Sigmoid colon (tissue), 7 donors: ENCODE data around the gene YTHDF1. TPM values are rescaled to one million over a fixed set of nuclear protein-coding genes. Genes with fewer than 3 reads are reported as not detected.
A peak's percentile ranks its signal among the peaks of the same experiment; 100 is the strongest.

ENCODE experiments used
- DNase-seq: peaks from one replicate; pipeline ENCODE4 v3.0.0-alpha.2; 2019
- H3K27ac ChIP-seq, 4 donors: fragments of 200-600 bp; sonication (generic); one replicate each; pipeline ENCODE4 v1.5.1; 2016 to 2019; ENCODE audit warnings: mild to moderate bottlenecking in 1 of 4
- H3K27me3 ChIP-seq, 3 donors: fragments of 200-600 bp; sonication (generic); one replicate each; pipeline ENCODE4 v1.5.1; 2019; ENCODE audit warnings: mild to moderate bottlenecking in 1 of 3
- H3K36me3 ChIP-seq, 4 donors: fragments of 200-600 bp; sonication (generic); one replicate each; pipeline ENCODE4 v1.5.1; 2016 to 2019
- H3K4me1 ChIP-seq, 4 donors: fragments of 200-600 bp; sonication (generic); one replicate each; pipeline ENCODE4 v1.5.1; 2017 to 2019
- H3K4me3 ChIP-seq, 4 donors: fragments of 200-600 bp; sonication (generic); one replicate each; pipeline ENCODE4 v1.5.1; 2017 to 2019; ENCODE audit warnings: mild to moderate bottlenecking in 2 of 4, moderate library complexity in 1 of 4
- H3K9me3 ChIP-seq, 4 donors: fragments of 200-600 bp in 3 of 4; sonication (generic) in 3 of 4; one replicate each; pipeline versions ENCODE4 v1.5.1 to v1.6.1; 2013 to 2019
- EP300 ChIP-seq, 4 donors: sonication (generic); formaldehyde crosslinking; IDR thresholded peaks; one replicate each; pipeline ENCODE4 v1.6.1; 2017; ENCODE audit warnings: antibody characterized with exemption in 4 of 4
- POLR2A ChIP-seq, 2 donors: fragments of 450-650 bp; IDR thresholded peaks; one replicate each; pipeline ENCODE4 v1.6.1; 2016; ENCODE audit warnings: antibody characterized with exemption in 2 of 2, mild to moderate bottlenecking in 2 of 2, moderate library complexity in 2 of 2
- POLR2AphosphoS5 ChIP-seq, 4 donors: sonication (generic); formaldehyde crosslinking; IDR thresholded peaks; one replicate each; pipeline ENCODE4 v1.6.1; 2017; ENCODE audit warnings: antibody characterized with exemption in 4 of 4
- WGBS, 2 donors: extraction: QIAGEN DNeasy Blood & Tissue Kit; methylation state at CpG; one replicate each; pipeline ENCODE4 v1.1.7; 2013; 5-methylcytosine and 5-hydroxymethylcytosine counted together
- intact Hi-C: fragments of 100-400 bp; cut with DNase I; formaldehyde crosslinking; loops from one replicate; pipeline ENCODE4 v1.15.1; 2023
- polyA plus RNA-seq, 3 donors: library from polyadenylated mRNA; stranded (reverse); fragments of 200-250 nt; gene quantifications; one replicate each; pipeline ENCODE4 v1.2.3, GENCODE V29; 2013
- total RNA-seq, 4 donors: library from RNA; depleted of rRNA; stranded (reverse); fragments of >200 nt; gene quantifications; one replicate each; pipeline ENCODE4 v1.1.0, GENCODE V29; 2016
- TF ChIP-seq, protein P1 (sequence below), 4 experiments: fragments of 450-650 bp in 3 of 4; fragments of 200-600 bp in 1 of 4; IDR thresholded peaks; one replicate each; pipeline ENCODE4 v1.5.1; 2016 to 2019; ENCODE audit warnings: antibody characterized with exemption in 4 of 4, mild to moderate bottlenecking in 3 of 4, moderate library complexity in 2 of 4
- donor health status: healthy with polysubstance abuse.
- donor health status: Bipolar disorder and iron deficiency.
- donor health status: healthy.

The YTHDF1 gene
- total and polyA plus RNA-seq, 7 donors, result 15.3 to 25.0 (median 22.4) TPM

DNA sequence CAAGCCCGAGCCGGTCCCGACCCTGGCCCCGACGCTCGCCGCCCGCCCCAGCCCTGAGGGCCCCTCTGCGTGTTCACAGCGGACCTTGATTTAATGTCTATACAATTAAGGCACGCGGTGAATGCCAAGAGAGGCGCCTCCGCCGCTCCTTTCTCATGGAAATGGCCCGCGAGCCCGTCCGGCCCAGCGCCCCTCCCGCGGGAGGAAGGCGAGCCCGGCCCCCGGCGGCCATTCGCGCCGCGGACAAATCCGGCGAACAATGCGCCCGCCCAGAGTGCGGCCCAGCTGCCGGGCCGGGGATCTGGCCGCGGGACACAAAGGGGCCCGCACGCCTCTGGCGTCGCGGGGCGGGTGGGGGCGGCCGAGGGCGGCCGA lies 37.5 kb downstream of the YTHDF1 start:
- intact Hi-C loops, result no loop called here
- peaks cover 0 to 50% (median 35%) of the 10 kb centered on the region in 4 donors for H3K4me1 ChIP-seq
- H3K36me3 ChIP-seq, result no peaks in the 10 kb centered on the region
- H3K9me3 ChIP-seq, result no peaks in the 10 kb centered on the region
- 2 to 4% methylated on average over 49 of the region's 49 CpGs for WGBS, 2 donors
- no peak for TF ChIP-seq POLR2A (IDR thresholded peaks at IDR 0.05)
- TF ChIP-seq POLR2AphosphoS5 (IDR thresholded peaks at IDR 0.05), result no peak
- no peak for TF ChIP-seq EP300 (IDR thresholded peaks at IDR 0.05)
- TF ChIP-seq, protein P1, sequence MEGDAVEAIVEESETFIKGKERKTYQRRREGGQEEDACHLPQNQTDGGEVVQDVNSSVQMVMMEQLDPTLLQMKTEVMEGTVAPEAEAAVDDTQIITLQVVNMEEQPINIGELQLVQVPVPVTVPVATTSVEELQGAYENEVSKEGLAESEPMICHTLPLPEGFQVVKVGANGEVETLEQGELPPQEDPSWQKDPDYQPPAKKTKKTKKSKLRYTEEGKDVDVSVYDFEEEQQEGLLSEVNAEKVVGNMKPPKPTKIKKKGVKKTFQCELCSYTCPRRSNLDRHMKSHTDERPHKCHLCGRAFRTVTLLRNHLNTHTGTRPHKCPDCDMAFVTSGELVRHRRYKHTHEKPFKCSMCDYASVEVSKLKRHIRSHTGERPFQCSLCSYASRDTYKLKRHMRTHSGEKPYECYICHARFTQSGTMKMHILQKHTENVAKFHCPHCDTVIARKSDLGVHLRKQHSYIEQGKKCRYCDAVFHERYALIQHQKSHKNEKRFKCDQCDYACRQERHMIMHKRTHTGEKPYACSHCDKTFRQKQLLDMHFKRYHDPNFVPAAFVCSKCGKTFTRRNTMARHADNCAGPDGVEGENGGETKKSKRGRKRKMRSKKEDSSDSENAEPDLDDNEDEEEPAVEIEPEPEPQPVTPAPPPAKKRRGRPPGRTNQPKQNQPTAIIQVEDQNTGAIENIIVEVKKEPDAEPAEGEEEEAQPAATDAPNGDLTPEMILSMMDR (IDR thresholded peaks at IDR 0.05), result no peak
- H3K27me3 ChIP-seq, result peaks cover 63 to 97% (median 87%) of the 10 kb centered on the region in 3 donors
- H3K27ac ChIP-seq, result no peak overlapping the region
- DNase-seq, result no peak
- peak overlapping the region in 2 of 4 donors; percentile 5 to 13 for H3K4me3 ChIP-seq

- Histone ChIP-seq H3K36me3 (no peaks in the 10 kb centered on the region), H3K9me3 (no peaks in the 10 kb centered on the region), H3K4me1 (peaks cover 0 to 50% (median 35%) of the 10 kb centered on the region in 4 donors), H3K4me3 (peak overlapping the region in 2 of 4 donors; percentile 13 to 23), H3K27me3 (peaks cover 68 to 99% (median 92%) of the 10 kb centered on the region in 3 donors), H3K27ac (no peak overlapping the region)
- TF ChIP-seq EP300 (IDR thresholded peaks at IDR 0.05) (no peak), POLR2A (IDR thresholded peaks at IDR 0.05) (no peak), POLR2AphosphoS5 (IDR thresholded peaks at IDR 0.05) (no peak)
- TF ChIP-seq, protein P1 (IDR thresholded peaks at IDR 0.05), result no peak
- WGBS, 2 donors, result 2 to 7% methylated on average over 90 of the region's 90 CpGs
- no peak for DNase-seq
- intact Hi-C loops, result no loop called here
Measured at GRCh38 chr20:63177785-63178445, 38.0 kb downstream of the YTHDF1 start.

DNA sequence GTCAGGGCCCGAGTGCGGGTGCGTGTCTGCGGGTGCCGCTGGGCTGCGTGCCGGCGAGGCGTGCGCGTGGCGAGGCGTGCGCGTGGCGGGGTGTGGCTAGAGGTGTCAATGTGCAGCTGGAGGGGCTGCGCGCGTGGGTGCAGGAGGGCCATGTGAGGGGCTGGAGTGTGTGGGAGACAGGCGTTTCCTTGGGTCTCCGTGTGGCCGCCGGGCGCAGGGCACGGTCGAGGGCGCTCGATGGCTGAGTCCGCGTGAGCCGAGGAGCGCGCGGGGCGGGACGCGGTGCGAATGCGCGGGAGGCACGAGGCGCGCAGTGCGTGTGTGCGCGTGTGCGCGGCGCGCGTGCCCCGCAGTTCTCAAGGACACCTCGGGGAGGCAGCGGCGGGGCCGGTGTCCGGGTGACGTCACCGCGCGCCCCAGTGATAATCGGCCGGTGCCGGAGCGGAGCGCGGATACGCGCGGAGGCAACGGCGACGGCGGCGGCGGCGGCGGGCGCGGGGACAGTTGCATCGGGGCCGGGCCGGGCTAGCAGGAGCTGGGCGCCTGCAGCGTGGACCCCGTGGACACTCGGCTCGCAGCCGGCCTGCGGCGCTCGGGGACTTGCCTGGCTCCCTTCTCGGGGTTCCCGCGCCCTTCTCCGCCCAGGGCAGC lies 38.7 kb downstream of the YTHDF1 start:
- no peak overlapping the region for H3K27ac ChIP-seq
- peaks cover 72 to 100% (median 98%) of the 10 kb centered on the region in 3 donors for H3K27me3 ChIP-seq
- H3K4me1 ChIP-seq, result peaks cover 0 to 50% (median 35%) of the 10 kb centered on the region in 4 donors
- peak overlapping the region in 2 of 4 donors; percentile 11 to 23 for H3K4me3 ChIP-seq
- intact Hi-C loops, result no loop called here
- TF ChIP-seq POLR2A (IDR thresholded peaks at IDR 0.05), result no peak
- TF ChIP-seq POLR2AphosphoS5 (IDR thresholded peaks at IDR 0.05), result no peak
- TF ChIP-seq, protein P1 (IDR thresholded peaks at IDR 0.05), result no peak
- TF ChIP-seq EP300 (IDR thresholded peaks at IDR 0.05), result no peak
- H3K36me3 ChIP-seq, result no peaks in the 10 kb centered on the region
- no peak for DNase-seq
- 5 to 6% methylated on average over 96 of the region's 96 CpGs for WGBS, 2 donors
- H3K9me3 ChIP-seq, result no peaks in the 10 kb centered on the region

DNA sequence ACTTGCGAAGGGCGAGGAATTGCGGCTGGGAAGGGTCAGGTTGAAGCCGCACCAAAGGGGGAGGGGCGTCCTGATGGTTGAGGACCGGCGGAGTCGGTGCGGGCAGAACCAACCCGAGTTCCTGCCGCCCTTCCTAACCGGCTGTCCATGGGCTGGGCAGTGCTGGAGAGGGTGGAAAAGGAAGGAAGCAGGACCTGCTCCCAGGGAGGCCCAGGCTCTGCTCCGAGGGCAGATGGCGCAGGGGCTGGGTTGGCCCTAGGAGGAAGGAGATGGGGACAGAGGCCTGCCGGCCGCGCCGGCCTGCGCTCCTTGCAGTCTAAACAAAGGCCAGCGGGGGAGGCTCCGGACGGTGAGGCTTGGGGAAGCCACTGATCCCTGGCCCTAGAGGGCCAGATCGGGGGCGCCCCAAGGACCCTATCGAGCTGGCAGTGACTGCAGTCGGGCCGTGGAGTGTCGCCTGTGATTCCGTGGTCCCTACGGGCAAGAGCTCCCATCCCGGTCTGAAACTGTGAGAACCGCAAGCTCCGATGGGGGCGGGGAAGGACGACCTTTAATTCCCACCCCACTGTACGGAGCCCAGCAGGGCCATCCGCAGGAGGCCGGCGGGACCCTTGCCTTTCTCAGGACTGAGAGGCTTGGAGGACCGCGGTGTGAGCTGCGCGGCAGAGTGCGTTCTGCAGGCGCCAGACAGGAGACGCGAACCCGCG lies 39.4 kb downstream of the YTHDF1 start:
- Histone ChIP-seq H3K4me3 (no peak overlapping the region), H3K27me3 (peaks cover 72 to 100% (median 92%) of the 10 kb centered on the region in 3 donors), H3K4me1 (peaks cover 0 to 50% (median 35%) of the 10 kb centered on the region in 4 donors), H3K9me3 (no peaks in the 10 kb centered on the region), H3K36me3 (no peaks in the 10 kb centered on the region), H3K27ac (no peak overlapping the region)
- intact Hi-C loops, result no loop called here
- TF ChIP-seq EP300 (IDR thresholded peaks at IDR 0.05) (no peak), POLR2AphosphoS5 (IDR thresholded peaks at IDR 0.05) (no peak), POLR2A (IDR thresholded peaks at IDR 0.05) (no peak)
- TF ChIP-seq, protein P1 (IDR thresholded peaks at IDR 0.05), result no peak
- DNase-seq, result no peak
- WGBS, 2 donors, result 8 to 12% methylated on average over 49 of the region's 49 CpGs
